SU-DHL-6 (cell line): Measurements from ENCODE around the gene KRTAP5-3.

Experiments used
- H2AFZ ChIP-seq: fragments of 200-600 bp; sonication (generic); 2 replicates; pipeline ENCODE4 v1.6.1; 2014; ENCODE audit warnings: low read depth, mild to moderate bottlenecking, moderate library complexity, mixed read lengths, antibody characterized with exemption, low read length; ENCODE audit not compliant: severe bottlenecking
- H3F3A ChIP-seq: fragments of 200-600 bp; shearing (Covaris generic); 2 replicates; pipeline ENCODE4 v1.6.0; 2016; ENCODE audit warnings: antibody characterized with exemption, mild to moderate bottlenecking; ENCODE audit not compliant: insufficient read depth
- H3K27ac ChIP-seq: fragments of 200-600 bp; sonication (generic); 2 replicates; pipeline ENCODE4 v1.5.1; 2016; ENCODE audit warnings: low read depth, mild to moderate bottlenecking, low read length, moderate library complexity, mixed read lengths
- H3K27me3 ChIP-seq: fragments of 200-600 bp; sonication (generic), shearing (Covaris generic); 2 replicates; pipeline ENCODE4 v1.6.0; 2014; ENCODE audit warnings: mild to moderate bottlenecking, low read length
- H3K36me3 ChIP-seq: fragments of 200-600 bp; sonication (generic); 2 replicates; pipeline ENCODE4 v1.6.1; 2014; ENCODE audit warnings: mild to moderate bottlenecking, low read length, mixed read lengths
- H3K4me2 ChIP-seq: fragments of 300-600, 200-600 bp; shearing (Covaris generic), sonication (generic); 2 replicates; pipeline ENCODE4 v1.6.0; 2014; ENCODE audit warnings: low read length, low read depth, mild to moderate bottlenecking; ENCODE audit not compliant: poor library complexity, severe bottlenecking
- H3K4me3 ChIP-seq: fragments of 200-600 bp; sonication (generic); 2 replicates; pipeline ENCODE4 v1.5.1; 2014; ENCODE audit warnings: antibody characterized with exemption, low read length, mild to moderate bottlenecking, mixed read lengths; ENCODE audit not compliant: insufficient read depth, poor library complexity, severe bottlenecking
- H3K79me2 ChIP-seq: fragments of 200-600 bp; sonication (generic); 2 replicates; pipeline ENCODE4 v1.6.1; 2014; ENCODE audit warnings: mild to moderate bottlenecking, low read length, moderate library complexity; ENCODE audit not compliant: insufficient read depth
- H3K9ac ChIP-seq: fragments of 200-600 bp; sonication (generic); 2 replicates; pipeline ENCODE4 v1.7.0; 2014; ENCODE audit warnings: mild to moderate bottlenecking, low read length
- H3K9me2 ChIP-seq: fragments of 200-600 bp; sonication (generic); replicated peaks from 2 replicates; pipeline ENCODE4 v1.6.1; 2014; ENCODE audit warnings: low read length; ENCODE audit not compliant: insufficient read depth
- H3K9me3 ChIP-seq: fragments of 200-600 bp; sonication (generic); 2 replicates; pipeline ENCODE4 v1.6.1; 2014; ENCODE audit warnings: low read length, mixed read lengths; ENCODE audit not compliant: insufficient read depth
- H4K20me1 ChIP-seq: fragments of 200-600 bp; sonication (generic); 2 replicates; pipeline ENCODE4 v1.6.1; 2014; ENCODE audit warnings: low read depth, mild to moderate bottlenecking, antibody characterized with exemption, low read length, moderate library complexity, mixed read lengths
- CTCF ChIP-seq: fragments of 200-600 bp; sonication (generic); IDR thresholded peaks from one replicate; pipeline ENCODE4 v1.5.1; 2017; ENCODE audit warnings: antibody characterized with exemption, mild to moderate bottlenecking, low read length, moderate library complexity; ENCODE audit not compliant: insufficient read depth, poor library complexity, severe bottlenecking
- EZH2phosphoT487 ChIP-seq: fragments of 200-600 bp; sonication (generic), shearing (Covaris generic); conservative IDR thresholded peaks from 2 replicates; pipeline ENCODE4 v1.6.1; 2018; ENCODE audit warnings: mild to moderate bottlenecking, antibody characterized with exemption, low read length, moderate library complexity, mixed read lengths

KRTAP5-3 gene

GRCh38 chr11:1623716-1624115, 15.5 kb upstream of the KRTAP5-3 start:
- Histone ChIP-seq H2AFZ (no peak overlapping the region), H3K27me3 (no peaks in the 10 kb centered on the region), H3K9me2 (no peaks in the 10 kb centered on the region), H3K27ac (no peak overlapping the region), H3K4me3 (no peak overlapping the region), H3K4me2 (no peak overlapping the region), H4K20me1 (no peaks in the 10 kb centered on the region; the same call in 1 of the 2 replicates), H3F3A (no peaks in the 10 kb centered on the region), H3K36me3 (no peaks in the 10 kb centered on the region), H3K9ac (no peak overlapping the region), H3K79me2 (no peaks in the 10 kb centered on the region), H3K9me3 (no peaks in the 10 kb centered on the region)
- TF ChIP-seq EZH2phosphoT487: no peak
- no peak for TF ChIP-seq CTCF

- no peak within 1 kb of the TSS for H3K4me2 ChIP-seq
- no peak within 1 kb of the TSS for H2AFZ ChIP-seq
- H3K36me3 ChIP-seq: no peaks in the 10 kb centered on the region
- no peaks in the 10 kb centered on the region for H3K79me2 ChIP-seq
- no peak within 1 kb of the TSS for H3K9ac ChIP-seq
- TF ChIP-seq EZH2phosphoT487: no peak
- TF ChIP-seq CTCF: no peak
- H3K9me2 ChIP-seq: no peaks in the 10 kb centered on the region
- H3K9me3 ChIP-seq: no peaks in the 10 kb centered on the region
- no peak within 1 kb of the TSS for H3K27ac ChIP-seq
- no peaks in the 10 kb centered on the region for H3F3A ChIP-seq
- H3K27me3 ChIP-seq: no peaks in the 10 kb centered on the region
- H4K20me1 ChIP-seq: no peaks in the 10 kb centered on the region; the same call in 1 of the 2 replicates
- no peak within 1 kb of the TSS for H3K4me3 ChIP-seq
These were observed 13.8 kb upstream of the KRTAP5-3 start, which contains the start of gene KRTAP5-4 for GRCh38 chr11:1622086-1622485. TSS of gene KRTAP5-4 (minus strand) at chr11:1622138. CDS start at chr11:1622093, 45 bp downstream.

GRCh38 chr11:1619449-1619848, 11.2 kb upstream of the KRTAP5-3 start:
- TF ChIP-seq CTCF (no peak), EZH2phosphoT487 (no peak)
- H4K20me1 ChIP-seq: no peaks in the 10 kb centered on the region; the same call in 1 of the 2 replicates
- H3K27me3 ChIP-seq: no peaks in the 10 kb centered on the region
- H3K27ac ChIP-seq: no peak overlapping the region
- H3K4me2 ChIP-seq: no peak overlapping the region
- H3K36me3 ChIP-seq: no peaks in the 10 kb centered on the region
- H3F3A ChIP-seq: no peaks in the 10 kb centered on the region
- H3K9me3 ChIP-seq: no peaks in the 10 kb centered on the region
- no peaks in the 10 kb centered on the region for H3K79me2 ChIP-seq
- no peak overlapping the region for H2AFZ ChIP-seq
- no peak overlapping the region for H3K9ac ChIP-seq
- H3K9me2 ChIP-seq: no peaks in the 10 kb centered on the region
- H3K4me3 ChIP-seq: no peak overlapping the region
